Inflammatory macrophage (primary cell): ENCODE measurements around the gene TUFM.
A peak's percentile ranks its signal among the peaks of the same experiment; 100 is the strongest.
"Not testable (repeated sequence)": the region's sequence is repeated elsewhere in the genome, so short reads cannot be mapped to it uniquely, and the experiment has no call there.

Experiments
- DNase-seq, 2 donors: peaks; one replicate each; pipeline ENCODE4 v3.0.0-alpha.2; 2020 to 2022
- total RNA-seq, 18 experiments: gene quantifications; one replicate each; lab custom pipeline; 2026; ENCODE audit warnings: mixed read lengths in 6 of 18, inconsistent platforms in 2 of 18; lab: John Stamatoyannopoulos, UW

Gene TUFM
- 66.5 to 207 (median 138) reads per million in 18 experiments for total RNA-seq

DNA sequence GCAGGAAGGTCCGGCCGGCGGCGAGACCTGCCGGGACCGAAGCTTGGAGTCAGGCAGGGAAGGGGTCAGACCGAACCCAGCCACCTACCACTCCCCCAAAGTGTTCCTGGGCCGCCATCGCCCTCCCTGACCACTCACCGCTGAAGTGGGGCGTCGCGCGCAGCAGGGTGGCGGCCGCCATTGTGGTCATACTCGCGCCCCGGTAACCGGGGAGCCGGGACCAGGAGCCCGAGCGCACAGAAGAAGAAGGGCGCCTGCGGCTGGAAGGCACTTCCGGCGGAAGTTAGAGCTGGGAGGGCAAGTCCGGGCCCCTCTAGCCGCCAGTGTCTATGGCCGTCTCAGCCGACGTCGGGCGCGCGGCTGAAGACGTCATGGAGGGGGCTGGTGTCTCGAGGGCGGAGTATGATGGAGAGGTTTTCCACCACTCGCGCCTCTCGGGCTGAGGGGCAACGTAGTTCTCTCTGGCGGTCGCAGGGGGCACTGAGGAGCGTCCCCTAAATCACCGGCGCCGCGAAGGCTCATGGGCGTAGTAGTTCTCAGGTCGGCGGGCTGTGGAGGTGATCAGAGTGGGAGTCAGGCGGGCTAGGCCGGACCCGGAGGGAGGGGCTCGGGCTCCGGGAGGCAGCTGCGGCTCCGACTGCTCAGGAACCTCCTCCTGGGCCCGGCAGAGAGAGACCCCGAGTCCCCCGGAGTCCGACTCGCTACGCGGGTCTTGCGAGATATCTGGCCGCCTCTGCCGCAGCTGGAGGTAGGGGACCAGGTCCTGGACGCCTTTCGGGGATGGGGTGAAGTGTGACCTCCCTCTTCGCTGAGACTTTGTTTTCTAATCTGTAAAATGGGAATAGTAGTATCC is at the start of gene TUFM:
Gene TUFM (minus strand): TSS at position 269 of the 853 bp plus-strand sequence. CDS start 79 bp downstream, at position 190.
- DNase-seq: peak; percentile 98 to 99

DNA sequence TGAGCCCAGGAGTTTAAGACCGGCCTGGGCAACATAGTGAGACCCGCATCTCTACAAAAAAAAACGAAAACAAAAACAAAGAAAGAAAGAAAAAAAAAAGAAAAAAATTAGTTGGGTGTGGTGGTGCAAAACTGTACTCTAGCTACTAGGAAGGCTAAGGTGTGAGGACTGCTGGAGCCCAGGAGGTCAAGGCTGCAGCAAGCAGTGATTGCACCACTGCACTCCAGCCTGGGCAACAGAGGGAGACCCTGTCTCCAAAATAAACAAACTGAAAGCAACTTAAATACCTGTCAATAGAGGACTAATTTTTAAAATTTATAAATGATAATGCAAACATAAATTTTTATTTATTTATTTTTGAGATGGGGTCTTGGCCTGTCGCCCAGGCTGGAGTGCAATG is 49.5 kb upstream of the TUFM start:
- no peak for DNase-seq

DNA sequence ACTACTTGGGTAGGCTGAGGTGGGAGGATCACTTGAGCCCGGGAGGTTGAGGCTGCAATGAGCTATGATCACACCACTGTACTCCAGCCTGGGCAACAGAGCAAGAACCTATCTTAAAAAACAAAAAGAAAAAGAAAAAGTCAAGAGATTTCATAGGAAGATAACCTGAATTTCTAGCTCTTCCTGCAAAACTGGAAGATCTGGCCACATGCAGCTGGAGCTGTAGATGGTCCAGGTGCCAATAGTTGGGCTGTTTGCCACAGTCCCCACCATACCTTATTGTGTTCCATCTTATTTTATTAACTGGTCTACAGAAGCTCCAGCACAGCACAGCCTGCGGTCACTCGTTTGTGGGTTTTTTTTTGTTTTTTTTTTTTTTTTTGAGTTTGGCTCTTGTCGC is 47.1 kb upstream of the TUFM start:
- no peak for DNase-seq

DNA sequence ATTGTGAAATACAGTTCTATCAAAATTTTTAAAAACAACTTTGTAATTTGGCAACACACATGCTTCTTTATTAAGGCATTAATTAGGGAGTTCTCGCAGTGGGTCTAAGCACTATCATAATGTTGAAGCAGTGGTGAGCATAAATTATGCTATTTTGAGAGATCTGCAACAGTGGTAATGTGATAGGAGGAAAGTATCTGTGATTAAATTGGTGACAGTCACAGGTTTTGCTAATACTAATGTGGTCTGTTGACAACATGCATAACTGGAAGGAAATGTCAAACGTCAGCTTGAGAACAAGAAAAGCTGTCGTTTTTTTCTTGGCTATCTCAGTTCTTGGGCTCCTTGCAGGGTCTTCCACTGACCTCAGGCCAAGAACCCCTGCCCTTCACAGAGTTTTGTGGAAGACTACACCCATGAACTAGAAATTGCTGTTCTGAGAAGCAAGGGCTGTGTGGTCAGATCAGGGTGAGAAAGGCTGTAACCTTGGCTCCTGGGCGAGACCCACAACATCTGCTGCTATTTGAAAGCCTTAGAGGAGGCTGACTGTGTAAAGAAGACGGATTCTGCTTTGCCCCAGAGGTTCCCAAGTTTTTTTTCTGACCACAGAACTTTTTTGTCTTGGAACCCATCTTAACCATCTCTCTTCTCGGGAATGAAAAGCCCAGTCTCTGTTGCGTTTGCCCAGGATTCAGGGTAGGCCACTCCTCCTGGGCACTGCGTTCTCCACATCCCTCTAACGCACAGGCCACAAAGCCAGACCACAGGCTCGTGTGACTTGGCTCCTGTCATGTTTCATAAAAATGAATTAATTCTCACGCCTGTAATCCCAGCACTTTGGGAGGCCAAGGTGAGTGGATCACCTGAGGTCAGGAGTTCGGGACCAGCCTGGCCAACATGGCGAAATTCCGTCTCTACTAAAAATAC is 46.1 kb upstream of the TUFM start:
- DNase-seq: no peak

DNA sequence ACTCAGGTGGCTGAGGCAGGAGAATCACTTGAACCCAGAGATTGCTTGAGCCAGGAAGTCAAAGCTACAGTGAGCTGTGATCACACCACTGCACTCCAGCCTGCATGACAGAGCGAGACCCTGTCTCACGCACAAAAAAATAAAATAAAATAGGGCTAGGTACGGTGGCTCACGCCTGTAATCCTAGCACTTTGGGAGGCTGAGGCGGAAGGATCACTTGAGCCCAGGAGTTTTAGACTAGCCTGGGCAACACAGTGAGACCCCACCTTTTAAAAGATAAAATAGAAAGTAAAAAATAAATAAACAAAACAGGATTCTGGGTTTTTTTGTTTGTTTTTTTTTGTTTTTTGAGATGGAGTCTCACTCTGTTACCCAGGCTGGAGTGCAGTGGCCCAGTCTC is 44.2 kb upstream of the TUFM start:
- DNase-seq: not testable (repeated sequence)

DNA sequence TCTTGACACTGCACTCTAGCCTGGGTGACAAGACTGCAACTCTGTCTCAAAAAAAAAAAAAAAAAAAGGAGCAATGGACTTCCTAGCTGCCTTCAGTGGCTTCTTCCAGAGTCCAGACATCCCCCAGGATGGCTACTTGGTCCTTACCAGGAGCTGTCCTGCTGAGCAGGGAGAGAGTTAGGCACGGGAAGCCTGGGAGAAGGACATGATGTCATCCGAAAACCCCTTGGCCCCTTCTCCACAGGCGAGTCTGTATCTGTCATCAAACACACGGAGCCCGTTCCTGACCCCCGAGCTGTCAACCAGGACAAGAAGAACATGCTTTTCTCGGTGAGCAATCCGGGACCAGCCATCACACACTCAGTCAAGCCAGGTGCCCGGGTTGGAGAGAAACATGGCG is 40.8 kb upstream of the TUFM start:
- DNase-seq: no peak

DNA sequence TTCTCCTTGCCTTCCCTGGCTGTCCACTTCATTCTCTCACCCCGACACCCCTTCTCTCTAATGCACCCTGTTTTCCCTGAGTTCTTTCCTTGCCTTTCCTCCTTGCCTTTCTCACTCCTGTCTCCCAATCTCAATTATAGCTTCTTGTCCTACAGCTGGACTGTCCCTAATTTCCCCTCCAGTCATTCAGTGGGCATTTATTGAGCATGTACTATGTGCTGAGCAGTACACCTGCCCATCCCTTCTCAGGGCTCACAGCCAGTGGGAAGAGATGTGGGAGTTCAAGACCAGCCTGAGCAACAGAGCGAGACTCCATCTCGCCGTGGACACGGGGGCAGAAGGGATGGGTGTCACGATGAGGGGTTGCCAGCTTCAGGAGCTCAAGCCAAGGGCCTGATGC is 37.9 kb upstream of the TUFM start:
- DNase-seq: no peak

DNA sequence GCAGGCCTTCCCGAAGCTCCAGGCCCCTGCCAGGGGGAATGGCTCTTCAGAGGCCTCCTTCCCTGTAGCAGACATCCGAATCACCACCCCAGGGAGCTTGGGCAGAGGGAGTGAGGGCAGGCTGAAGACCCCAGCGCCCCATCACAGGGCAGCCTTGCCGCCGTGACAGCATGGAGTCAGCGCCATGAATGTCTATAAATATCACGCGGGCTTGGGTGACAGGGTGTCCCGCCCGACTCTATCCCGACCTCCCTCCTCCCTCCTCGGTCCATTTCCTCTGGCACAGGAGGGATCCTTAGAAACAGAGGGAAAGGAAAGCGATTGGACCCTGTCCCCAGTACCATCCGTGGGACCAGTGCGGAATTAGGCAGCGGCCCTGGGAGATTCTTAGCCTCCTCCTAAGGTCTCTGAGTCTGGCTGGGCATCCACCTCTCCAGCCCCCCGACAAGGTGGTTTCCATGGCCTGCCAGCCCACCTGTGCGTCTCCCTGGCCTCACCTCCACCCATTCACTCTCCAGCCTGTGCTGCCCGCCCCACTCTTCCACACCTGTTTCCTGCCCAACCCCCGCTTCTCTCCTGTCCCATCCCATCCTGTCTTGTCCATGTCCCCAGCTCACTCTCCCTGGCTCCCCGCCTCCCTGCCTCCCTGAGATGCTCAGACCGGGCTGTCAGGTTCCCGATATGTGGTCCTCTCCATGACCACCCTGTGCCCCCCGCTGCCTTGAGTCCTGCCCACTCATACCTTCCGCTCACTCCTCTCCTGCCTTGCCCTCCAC is 37.3 kb upstream of the TUFM start:
- DNase-seq: no peak

DNA sequence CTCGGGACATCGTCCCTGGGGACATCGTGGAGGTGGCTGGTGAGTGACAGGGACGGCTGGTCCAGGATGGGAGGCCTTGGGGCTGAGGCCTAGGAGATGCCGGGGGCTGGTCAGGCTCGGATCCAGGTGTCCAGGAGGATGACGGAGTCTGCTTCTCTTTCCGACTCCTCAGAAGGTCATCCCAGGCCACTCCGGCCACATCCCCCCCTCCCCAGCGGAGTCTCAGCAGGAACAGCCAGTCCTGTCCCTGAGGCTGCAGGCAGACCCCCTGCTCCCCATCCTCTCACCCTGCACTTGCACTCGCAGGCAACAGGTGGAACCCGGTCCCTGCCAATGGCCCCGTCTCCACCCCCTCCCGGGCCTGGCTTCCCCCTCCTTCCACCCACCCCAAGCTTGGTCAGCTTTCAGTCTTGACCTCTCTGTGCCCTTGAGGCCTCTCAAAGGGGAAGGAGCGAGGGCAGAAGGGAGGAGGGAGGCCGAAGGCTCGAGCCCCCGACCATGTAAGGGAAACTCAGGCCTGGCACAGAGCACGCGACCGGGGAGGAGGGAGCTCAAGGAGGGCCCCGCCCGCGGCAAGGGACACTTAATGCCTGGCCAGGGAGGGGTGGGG is 36.5 kb upstream of the TUFM start:
- no peak for DNase-seq

DNA sequence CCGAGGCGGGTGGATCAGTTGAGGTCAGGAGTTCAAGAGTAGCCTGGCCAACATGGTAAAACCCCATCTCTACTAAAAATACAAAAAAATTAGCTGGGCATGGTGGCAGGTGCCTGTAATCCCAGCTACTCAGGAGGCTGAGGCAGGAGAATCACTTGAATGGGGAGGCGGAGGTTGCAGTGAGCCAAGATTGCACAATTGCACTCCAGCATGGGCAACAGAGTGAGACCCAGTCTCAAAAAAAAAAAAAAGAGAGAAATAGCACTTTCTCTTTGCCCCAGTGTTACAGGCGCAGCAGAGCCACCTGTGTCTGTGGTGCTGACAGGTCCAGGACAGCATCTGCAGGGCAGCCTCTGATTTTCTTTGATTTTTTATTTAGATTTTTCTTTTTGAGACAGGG is 35.4 kb upstream of the TUFM start:
- not testable (repeated sequence) for DNase-seq

DNA sequence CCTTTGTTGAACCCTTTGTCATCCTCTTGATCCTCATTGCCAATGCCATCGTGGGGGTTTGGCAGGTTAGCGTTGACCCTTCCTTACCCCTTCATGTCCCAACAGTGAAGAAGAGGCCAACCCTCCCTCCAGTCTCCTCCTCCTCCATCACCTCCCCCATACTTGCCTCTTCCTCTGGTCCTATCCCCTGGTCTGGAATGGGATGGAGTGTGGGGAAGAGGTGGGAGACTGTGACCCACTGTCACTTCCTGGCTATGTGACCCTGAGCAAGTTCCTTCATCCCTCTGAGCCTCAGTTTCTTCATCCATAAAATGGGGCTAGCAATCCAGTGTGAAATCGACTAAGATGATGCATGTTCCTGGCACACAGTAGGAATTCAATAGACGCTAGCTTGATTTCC is 34.8 kb upstream of the TUFM start:
- DNase-seq: no peak

DNA sequence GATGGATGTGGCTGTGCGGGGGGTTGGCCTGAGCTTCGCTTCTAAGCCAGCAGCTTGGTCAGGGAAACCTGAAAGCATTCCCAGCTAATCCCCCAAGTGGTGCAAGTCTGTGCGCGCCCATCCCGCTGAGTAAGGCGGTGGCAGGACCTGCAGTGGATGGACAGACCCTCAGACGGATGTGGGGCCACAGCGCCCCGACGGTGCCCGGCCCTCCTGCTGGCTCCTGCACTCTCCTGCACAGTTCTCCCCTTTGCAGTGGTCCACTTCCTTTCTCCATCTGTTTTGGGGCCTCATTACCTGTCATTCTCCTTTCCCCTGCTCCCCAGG is 34.4 kb upstream of the TUFM start:
- DNase-seq: no peak

DNA sequence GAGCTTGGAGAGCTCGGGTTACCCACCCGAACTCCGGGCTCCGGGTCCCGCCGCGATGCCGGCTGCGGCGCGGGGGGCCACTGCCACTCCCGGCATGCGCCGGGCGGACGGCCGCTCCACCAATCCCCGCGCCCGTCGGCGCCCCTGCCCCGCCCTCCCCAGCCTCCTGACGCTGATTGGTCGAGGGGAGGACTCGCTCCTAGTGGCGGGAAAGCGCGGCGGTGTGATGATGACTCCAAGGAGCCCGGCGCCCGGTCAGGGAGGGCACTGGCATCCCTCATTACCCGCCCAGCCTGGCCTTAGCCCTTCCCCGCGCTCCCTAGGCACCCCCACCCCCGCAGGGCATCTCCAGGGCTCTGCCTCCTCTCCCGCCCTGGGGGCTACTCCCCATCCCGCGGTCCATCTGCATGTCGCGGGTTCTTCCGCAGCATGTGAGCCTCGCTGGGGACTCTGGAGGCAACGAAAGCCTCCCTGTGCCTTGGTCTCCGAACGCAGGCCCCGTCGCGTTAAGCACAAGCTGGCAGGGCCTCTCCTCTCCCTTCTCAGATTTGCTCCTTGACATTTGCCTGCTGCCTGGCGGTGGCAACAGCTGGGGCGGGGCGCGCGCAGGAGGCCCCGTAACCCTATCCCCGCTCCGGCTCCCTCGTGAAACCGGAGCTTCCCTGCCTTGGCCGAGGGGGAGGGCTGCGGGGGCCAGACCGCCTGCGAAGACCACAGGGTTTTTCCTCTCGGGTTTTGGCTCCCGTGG is 33.9 kb upstream of the TUFM start:
- DNase-seq: peak; percentile 79 to 82

DNA sequence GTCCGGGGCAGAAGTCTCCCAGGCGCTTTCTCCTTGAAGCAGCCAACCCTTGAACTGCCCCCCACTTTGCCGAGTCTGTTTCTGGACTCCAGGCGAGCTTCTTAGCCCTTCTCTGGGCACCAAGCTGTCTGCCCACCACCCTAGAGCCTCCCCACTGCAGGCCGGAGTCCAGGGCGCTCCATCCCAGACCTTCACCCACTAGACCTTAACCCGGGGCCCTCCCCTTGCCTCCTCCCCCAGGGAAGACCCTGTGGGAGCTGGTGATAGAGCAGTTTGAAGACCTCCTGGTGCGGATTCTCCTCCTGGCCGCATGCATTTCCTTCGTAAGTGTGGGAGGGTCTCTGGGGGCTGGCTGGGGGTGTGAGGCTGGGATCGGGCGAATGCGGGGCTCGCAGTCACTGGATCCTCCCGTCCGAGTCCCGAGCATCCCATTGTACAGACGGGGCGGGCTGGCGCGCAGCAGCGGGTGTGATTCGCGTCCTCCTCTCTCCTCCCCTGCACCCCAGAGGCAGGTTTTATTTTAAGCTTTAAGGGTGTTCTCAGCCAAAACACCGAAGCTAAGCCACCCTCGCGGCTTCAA is 33.2 kb upstream of the TUFM start:
- no peak for DNase-seq

DNA sequence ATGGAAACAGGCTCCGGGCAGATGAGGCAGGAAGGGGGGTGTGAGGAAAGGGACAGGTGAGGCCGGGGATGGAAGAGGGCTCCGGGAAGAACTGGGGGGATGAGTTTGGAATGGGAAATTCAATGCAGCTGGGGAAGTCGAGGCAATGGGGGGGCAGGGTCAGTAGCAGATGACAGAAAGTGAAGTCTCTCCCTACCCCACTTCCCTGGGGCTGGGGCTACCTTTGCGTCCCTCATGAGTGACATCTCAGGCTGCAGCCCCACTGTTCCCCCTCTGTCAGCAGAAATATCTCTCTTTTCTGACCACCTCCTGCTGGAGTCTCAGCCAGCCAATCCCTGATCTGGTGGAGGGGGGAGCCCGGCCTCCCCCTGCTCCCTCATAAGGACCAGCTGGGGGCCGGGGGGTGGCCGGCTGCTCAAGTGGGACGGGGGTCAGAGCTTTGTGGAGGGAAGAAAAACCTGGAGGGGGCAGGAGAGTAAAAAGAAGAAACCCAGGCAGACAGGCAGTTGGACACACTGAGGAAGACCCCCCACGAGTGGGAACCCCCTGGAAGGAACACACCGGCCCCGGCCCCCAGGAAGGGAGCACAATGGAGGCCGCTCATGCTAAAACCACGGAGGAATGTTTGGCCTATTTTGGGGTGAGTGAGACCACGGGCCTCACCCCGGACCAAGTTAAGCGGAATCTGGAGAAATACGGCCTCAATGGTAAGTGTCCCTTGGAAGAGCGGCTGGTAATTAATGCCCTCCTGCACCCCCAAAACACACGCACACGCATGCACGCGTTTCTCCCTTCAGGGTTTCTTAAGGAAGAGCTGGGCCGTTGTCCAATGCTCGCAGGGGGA is 32.2 kb upstream of the TUFM start, which contains the start of gene ATP2A1:
Gene ATP2A1 (plus strand): TSS at position 406 of the 844 bp plus-strand sequence. CDS start 184 bp downstream, at position 590.
- DNase-seq: no peak

DNA sequence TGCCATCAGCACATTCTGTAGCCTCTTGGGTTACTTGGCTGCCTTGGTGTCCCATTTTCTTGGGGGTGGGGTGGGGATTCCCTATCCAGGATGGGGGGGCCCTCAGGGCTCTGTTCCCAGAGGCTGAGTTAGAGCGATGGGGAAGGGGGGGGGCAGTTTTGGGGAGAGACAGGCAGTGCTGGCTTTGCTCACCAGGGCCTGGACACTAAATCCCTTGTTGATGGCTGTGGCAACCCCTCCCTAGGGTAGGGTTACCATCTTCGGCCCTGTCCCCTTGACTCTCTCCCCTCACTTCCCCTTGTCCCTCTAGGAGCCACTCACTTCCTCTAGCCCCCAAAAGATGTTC is 31.5 kb upstream of the TUFM start:
- no peak for DNase-seq

DNA sequence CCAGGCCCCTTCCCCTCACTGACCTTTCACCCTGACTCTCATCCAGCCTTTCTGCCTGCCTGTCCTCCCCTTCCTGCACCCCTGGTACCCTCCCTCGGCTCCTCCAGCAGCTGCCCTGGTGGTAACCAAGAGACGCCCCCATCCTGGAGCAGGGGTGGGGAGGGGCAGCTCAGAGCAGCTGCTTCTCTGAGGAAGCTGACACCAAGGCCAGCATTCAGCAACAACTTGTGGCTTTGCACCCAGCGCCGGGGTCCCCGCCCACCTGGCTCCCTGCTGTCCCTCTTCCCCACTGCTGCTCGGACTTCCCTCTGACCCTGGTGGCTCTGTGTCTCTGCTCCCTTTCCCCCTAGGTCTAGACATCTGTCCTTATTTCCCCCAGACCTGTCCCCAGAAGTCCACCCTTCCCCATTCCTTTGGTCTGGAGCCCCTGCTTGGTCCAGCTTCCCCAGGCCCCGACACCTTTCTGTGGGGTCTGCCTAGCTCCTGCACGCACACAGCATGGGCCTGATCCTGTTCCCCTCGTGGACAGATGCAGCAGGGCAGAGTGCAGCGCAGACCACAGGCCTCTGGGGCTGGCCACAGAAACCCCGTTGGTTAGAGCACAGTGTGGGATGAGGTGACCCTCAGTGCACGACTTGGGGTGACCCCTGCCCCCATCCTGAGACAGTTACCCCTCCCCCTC is 31.0 kb upstream of the TUFM start:
- DNase-seq: peak; percentile 4 to 42

DNA sequence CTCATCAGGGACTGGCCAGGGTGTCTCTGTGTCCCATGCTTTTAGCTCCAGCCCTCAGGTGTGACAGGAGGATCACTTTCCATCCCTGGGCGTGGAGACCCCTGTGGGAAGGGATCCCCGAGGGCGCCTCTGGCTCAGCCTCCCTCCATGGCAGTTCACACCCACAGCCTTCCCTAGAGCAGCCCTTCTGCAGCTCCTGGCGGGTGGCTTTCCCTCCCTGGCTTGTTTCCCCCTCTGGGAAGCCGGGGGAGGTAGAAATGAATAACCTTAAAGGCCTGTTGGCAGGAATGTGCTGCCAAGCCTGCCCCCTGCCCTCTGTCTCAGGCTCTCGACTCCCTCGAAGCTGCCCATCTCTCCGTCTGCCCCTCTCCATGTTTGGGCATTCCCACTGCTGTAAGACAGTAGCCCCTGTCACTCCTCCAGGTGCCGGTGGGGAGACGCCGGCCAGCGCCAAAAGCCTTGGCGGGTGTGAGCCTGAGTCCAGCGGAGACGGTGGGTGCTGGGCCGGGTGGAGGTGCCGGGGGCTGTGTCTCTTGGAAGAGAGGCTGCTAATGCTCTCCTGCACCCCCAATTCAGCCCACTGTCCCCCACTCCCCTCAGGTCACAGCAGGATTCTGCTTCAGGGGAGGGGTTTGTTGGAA is 30.0 kb upstream of the TUFM start:
- no peak for DNase-seq
